ENCODE measurements around the gene ZNF654.

GRCh38 chr3:88189361-88189810 is 130.3 kb downstream of the ZNF654 start:
- TF ChIP-seq CTCF (IDR thresholded peaks at IDR 0.05; ENCODE audit: low read length) (no peak), EZH2 (optimal IDR thresholded peaks at IDR 0.05; ENCODE audit: low read depth, low read length) (no peak)

Measured in MM.1S (cell line).